ENCODE data around the gene FCGR1A.
"Not testable (repeated sequence)": the region's sequence is repeated elsewhere in the genome, so short reads cannot be mapped to it uniquely, and the experiment has no call there.

DNA sequence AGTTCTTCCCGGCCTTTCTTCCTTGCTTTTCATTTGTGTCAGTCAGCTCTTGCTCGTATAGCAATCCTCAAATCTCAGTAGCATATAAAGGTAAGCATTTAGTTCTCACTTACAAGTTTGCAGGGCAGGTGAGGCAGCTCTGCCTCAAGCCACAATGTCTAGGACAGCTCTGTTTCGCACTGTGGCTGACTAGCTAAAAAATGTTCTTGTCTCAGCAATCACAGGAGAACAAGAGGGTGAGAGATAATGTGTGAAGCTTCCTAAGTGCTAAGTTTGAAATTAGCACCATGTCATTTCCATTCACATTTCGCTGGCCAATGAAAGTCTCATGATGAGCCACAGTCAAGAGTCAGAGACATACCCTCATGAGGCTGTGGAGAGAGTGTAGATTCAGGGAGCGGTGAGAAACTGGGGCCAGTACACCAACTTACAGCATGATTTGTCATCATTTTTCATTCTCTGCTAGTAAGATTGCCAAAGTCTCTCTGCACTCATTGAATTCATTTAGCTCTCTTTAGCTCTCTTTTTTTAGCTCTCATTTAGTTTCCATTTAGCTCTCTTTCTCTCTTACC is 995 bp upstream of the FCGR1A start:
- TF ChIP-seq, protein P1, sequence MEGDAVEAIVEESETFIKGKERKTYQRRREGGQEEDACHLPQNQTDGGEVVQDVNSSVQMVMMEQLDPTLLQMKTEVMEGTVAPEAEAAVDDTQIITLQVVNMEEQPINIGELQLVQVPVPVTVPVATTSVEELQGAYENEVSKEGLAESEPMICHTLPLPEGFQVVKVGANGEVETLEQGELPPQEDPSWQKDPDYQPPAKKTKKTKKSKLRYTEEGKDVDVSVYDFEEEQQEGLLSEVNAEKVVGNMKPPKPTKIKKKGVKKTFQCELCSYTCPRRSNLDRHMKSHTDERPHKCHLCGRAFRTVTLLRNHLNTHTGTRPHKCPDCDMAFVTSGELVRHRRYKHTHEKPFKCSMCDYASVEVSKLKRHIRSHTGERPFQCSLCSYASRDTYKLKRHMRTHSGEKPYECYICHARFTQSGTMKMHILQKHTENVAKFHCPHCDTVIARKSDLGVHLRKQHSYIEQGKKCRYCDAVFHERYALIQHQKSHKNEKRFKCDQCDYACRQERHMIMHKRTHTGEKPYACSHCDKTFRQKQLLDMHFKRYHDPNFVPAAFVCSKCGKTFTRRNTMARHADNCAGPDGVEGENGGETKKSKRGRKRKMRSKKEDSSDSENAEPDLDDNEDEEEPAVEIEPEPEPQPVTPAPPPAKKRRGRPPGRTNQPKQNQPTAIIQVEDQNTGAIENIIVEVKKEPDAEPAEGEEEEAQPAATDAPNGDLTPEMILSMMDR (conservative IDR thresholded peaks at IDR 0.05) = not testable (repeated sequence)
- not testable (repeated sequence) for TF ChIP-seq EZH2 (IDR thresholded peaks at IDR 0.05; ENCODE audit: low read depth)
